Osteocyte (in vitro differentiated cells): ENCODE results near the gene LORICRIN. TPM values are rescaled to one million over a fixed set of nuclear protein-coding genes. Genes with fewer than 3 reads are reported as not detected.

Source experiments
- DNase-seq: peaks from one replicate; pipeline ENCODE4 v3.0.0; 2021; ENCODE audit warnings: mixed read lengths; ENCODE audit not compliant: unreplicated experiment; ENCODE audit errors: extremely low spot score
- H3K27ac Mint-ChIP-seq: one replicate; pipeline ENCODE4 v1.8.0; 2021; ENCODE audit warnings: mild to moderate bottlenecking, mixed read lengths; ENCODE audit not compliant: unreplicated experiment
- H3K27me3 Mint-ChIP-seq: one replicate; pipeline ENCODE4 v1.8.0; 2021; ENCODE audit warnings: mixed read lengths; ENCODE audit not compliant: unreplicated experiment
- H3K36me3 Mint-ChIP-seq: one replicate; pipeline ENCODE4 v1.8.0; 2021; ENCODE audit warnings: mixed read lengths; ENCODE audit not compliant: unreplicated experiment
- H3K4me1 Mint-ChIP-seq: one replicate; pipeline ENCODE4 v1.8.0; 2021; ENCODE audit warnings: mixed read lengths; ENCODE audit not compliant: unreplicated experiment
- H3K4me3 Mint-ChIP-seq: one replicate; pipeline ENCODE4 v1.8.0; 2021; ENCODE audit warnings: mild to moderate bottlenecking, moderate library complexity, mixed read lengths; ENCODE audit not compliant: unreplicated experiment
- H3K9me3 Mint-ChIP-seq: one replicate; pipeline ENCODE4 v1.8.0; 2021; ENCODE audit warnings: mixed read lengths; ENCODE audit not compliant: unreplicated experiment
- total RNA-seq: library from RNA; stranded (reverse); gene quantifications from 2 replicates; pipeline ENCODE4 v1.2.1, GENCODE V29; 2021
- TF ChIP-seq, protein P1 (sequence below): fragments of 200-600 bp; sonication (generic); IDR thresholded peaks from 2 replicates; pipeline ENCODE4 v1.5.0; 2021; ENCODE audit warnings: antibody characterized with exemption, mild to moderate bottlenecking, moderate library complexity

The LORICRIN gene
- total RNA-seq, 1 donor from 2014 or later: not detected

DNA sequence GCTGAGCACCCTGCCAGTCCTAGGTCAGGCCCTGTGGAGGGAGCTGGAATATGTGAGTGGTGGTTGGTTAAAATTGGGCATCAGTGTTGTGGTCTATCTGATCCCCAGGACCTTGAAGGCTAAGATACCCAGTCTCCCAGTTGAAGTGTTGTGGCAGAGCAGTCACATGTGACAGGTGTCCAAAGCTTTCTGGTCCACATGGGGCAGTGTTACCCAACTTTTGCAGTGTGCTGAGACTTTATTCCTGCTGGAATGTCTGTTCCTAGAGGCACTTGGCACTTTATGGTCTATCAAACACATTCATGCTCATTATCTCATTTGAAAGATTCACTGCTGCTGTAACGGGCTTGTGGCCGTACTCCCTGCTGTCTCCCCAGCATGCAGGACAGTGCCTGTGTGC is 21.0 kb upstream of the LORICRIN start:
- no peaks in the 10 kb centered on the region for H3K27me3 Mint-ChIP-seq
- TF ChIP-seq, protein P1, sequence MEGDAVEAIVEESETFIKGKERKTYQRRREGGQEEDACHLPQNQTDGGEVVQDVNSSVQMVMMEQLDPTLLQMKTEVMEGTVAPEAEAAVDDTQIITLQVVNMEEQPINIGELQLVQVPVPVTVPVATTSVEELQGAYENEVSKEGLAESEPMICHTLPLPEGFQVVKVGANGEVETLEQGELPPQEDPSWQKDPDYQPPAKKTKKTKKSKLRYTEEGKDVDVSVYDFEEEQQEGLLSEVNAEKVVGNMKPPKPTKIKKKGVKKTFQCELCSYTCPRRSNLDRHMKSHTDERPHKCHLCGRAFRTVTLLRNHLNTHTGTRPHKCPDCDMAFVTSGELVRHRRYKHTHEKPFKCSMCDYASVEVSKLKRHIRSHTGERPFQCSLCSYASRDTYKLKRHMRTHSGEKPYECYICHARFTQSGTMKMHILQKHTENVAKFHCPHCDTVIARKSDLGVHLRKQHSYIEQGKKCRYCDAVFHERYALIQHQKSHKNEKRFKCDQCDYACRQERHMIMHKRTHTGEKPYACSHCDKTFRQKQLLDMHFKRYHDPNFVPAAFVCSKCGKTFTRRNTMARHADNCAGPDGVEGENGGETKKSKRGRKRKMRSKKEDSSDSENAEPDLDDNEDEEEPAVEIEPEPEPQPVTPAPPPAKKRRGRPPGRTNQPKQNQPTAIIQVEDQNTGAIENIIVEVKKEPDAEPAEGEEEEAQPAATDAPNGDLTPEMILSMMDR: no peak
- H3K27ac Mint-ChIP-seq: no peak overlapping the region
- H3K36me3 Mint-ChIP-seq: no peaks in the 10 kb centered on the region
- H3K9me3 Mint-ChIP-seq: no peaks in the 10 kb centered on the region
- no peaks in the 10 kb centered on the region for H3K4me1 Mint-ChIP-seq
- H3K4me3 Mint-ChIP-seq: no peak overlapping the region
- DNase-seq: no peak

DNA sequence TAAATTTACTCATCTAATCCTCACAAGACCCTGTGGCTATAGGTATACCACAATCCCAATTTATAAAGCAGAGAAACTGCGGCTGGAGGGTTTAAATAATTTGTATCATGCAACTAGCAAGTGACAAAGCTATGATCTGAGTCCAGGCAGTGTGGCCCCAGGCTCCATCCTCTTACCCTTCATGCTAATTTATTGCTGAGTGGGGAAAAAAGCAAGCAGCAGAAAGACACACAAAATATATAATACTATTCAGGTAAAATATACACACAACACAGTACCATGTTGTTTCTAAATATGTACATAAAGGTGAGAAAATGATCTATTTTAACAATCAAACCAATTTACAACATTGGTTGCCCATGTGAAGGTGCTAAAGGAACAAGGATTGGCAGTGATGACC is 17.3 kb upstream of the LORICRIN start:
- TF ChIP-seq, protein P1: no peak
- Mint-ChIP-seq H3K27ac (no peak overlapping the region), H3K36me3 (no peaks in the 10 kb centered on the region), H3K9me3 (peaks cover 7% of the 10 kb centered on the region), H3K4me1 (no peaks in the 10 kb centered on the region), H3K4me3 (no peak overlapping the region), H3K27me3 (no peaks in the 10 kb centered on the region)
- peak; percentile 19 for DNase-seq

GRCh38 chr1:153245466-153245865 is 14.0 kb upstream of the LORICRIN start:
- Mint-ChIP-seq H3K9me3 (peaks cover 7% of the 10 kb centered on the region), H3K27me3 (no peaks in the 10 kb centered on the region), H3K4me3 (no peak overlapping the region), H3K36me3 (no peaks in the 10 kb centered on the region), H3K27ac (no peak overlapping the region), H3K4me1 (no peaks in the 10 kb centered on the region)
- TF ChIP-seq, protein P1: no peak
- DNase-seq: peak; percentile 75

DNA sequence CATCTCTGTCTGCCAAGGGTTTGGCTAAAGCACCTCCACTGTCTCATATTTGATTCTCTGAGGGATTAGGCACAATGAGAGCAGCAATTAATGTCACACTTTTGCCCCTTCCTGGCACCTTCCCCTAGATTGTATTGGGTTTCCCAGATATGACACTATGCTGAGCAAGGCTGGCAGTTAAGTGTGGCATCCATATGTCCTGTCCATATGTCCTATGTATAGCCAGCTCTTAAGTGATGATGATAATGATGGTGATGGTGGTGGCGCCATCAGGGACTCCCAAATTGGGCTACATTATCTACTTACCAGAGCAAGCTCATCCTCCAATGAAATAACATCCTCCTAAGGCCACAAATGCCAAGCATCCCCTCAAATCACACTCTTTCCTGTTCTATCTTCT is 13.5 kb upstream of the LORICRIN start:
- no peak for DNase-seq
- TF ChIP-seq, protein P1: no peak
- H3K9me3 Mint-ChIP-seq: peaks cover 7% of the 10 kb centered on the region
- H3K27ac Mint-ChIP-seq: no peak overlapping the region
- H3K4me3 Mint-ChIP-seq: no peak overlapping the region
- no peaks in the 10 kb centered on the region for H3K4me1 Mint-ChIP-seq
- no peaks in the 10 kb centered on the region for H3K27me3 Mint-ChIP-seq
- H3K36me3 Mint-ChIP-seq: no peaks in the 10 kb centered on the region

GRCh38 chr1:153246825-153247224 is 12.7 kb upstream of the LORICRIN start:
- Mint-ChIP-seq H3K36me3 (no peaks in the 10 kb centered on the region), H3K9me3 (peaks cover 7% of the 10 kb centered on the region), H3K4me1 (no peaks in the 10 kb centered on the region), H3K4me3 (no peak overlapping the region), H3K27ac (no peak overlapping the region), H3K27me3 (no peaks in the 10 kb centered on the region)
- TF ChIP-seq, protein P1: no peak
- DNase-seq: no peak
